GM12864 (cell line): ENCODE measurements around the gene DPYD.
"Not testable (repeated sequence)": the region's sequence is repeated elsewhere in the genome, so short reads cannot be mapped to it uniquely, and the experiment has no call there.

Source experiments
- DNase-seq: peaks from one replicate; pipeline ENCODE4 v3.0.0-alpha.2; 2011; ENCODE audit warnings: low read depth
- H3K4me3 ChIP-seq: 2 replicates; pipeline ENCODE4 v1.5.1; 2011; ENCODE audit warnings: mild to moderate bottlenecking, low read depth, low read length, control low read depth
- TF ChIP-seq, protein P1 (sequence below): IDR thresholded peaks from 2 replicates; pipeline ENCODE4 v1.5.1; 2011; ENCODE audit warnings: low read depth, mild to moderate bottlenecking, moderate library complexity, low read length, control low read depth, inconsistent platforms; ENCODE audit errors: missing control alignments

The DPYD gene

DNA sequence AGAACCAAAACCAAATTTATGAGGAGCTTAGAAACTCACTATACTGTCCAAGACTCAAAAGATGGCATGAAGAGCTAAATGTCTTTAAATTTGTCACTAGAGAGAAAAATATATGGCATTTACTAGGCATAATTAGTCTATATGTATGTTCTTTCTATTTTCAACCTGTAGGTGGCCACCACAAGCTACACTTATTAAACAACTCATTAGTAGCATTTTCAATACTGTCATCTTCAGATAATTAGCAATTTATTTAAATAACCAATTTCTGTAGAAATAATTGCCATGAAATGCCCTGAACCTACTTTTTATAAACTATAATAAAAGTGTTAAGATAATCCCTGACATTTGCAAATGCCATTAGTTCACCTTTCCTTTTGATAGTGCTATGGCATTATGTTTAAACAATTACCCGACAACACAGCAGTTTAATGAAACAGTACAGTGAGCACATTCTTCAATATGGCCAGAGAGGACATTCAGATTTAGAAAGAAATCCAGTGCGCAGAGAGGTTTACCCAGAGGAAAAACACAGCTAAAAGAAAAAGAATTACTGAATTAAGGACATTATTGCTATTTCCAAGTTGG is 676.8 kb downstream of the DPYD start:
- TF ChIP-seq, protein P1, sequence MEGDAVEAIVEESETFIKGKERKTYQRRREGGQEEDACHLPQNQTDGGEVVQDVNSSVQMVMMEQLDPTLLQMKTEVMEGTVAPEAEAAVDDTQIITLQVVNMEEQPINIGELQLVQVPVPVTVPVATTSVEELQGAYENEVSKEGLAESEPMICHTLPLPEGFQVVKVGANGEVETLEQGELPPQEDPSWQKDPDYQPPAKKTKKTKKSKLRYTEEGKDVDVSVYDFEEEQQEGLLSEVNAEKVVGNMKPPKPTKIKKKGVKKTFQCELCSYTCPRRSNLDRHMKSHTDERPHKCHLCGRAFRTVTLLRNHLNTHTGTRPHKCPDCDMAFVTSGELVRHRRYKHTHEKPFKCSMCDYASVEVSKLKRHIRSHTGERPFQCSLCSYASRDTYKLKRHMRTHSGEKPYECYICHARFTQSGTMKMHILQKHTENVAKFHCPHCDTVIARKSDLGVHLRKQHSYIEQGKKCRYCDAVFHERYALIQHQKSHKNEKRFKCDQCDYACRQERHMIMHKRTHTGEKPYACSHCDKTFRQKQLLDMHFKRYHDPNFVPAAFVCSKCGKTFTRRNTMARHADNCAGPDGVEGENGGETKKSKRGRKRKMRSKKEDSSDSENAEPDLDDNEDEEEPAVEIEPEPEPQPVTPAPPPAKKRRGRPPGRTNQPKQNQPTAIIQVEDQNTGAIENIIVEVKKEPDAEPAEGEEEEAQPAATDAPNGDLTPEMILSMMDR: peak; percentile 35
- no peak overlapping the region for H3K4me3 ChIP-seq
- no peak for DNase-seq

DNA sequence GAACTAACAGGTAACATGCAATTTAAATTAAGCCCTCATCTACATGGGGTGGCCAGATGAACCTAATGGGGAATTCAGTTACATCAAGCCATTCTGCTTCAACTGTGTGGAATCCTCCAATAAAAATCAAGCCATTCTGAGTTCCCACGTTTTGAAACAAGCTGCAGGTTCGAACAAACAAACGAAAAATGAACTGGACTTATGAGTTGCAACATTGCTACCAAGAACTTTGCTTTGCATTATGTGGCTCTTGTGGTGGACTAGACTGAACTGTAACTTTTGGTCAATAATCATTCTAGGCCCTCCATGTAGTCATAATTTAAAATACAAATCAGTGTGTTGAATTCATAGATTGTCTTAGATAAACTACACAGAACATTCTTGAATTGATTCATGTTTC is 682.0 kb downstream of the DPYD start:
- DNase-seq: no peak
- TF ChIP-seq, protein P1: no peak
- H3K4me3 ChIP-seq: no peak overlapping the region

DNA sequence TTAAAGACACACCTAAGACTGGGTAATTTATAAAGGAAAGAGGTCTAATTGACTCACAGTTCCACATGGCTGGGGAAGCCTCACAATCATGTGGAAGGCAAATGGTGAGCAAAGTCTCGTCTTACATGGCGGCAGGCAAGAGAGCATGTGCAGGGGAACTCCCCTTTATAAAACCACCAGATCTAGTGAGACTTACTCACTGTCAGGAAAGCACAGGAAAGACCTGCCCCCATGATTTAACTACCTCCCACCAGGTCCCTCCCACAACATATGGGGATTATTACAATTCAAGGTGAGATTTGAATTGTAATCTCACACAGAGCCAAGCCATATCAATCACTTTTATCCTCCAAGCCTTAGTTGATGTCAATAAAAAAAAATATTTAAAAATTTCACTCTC is 689.5 kb downstream of the DPYD start:
- DNase-seq: not testable (repeated sequence)

DNA sequence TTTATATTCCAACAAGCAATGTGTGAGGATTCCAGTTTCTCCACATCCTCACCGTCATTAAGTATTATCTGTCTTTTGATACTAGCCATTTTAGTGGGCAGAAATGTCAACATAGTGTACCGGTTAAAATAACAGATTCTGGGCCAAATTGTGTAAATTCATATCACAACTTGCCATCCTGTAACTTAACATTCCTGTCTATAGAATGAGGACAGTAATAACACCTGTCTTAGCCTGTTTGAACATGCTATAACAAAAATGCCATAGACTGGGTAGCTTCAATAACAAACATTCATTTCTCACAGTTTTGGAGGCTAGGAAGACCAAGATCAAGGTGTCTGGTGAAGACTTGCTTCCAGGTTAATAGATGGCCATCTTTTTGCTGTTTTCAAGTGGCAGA is 708.2 kb downstream of the DPYD start:
- TF ChIP-seq, protein P1: no peak
- DNase-seq: no peak
- no peak overlapping the region for H3K4me3 ChIP-seq

More for the DNA sequence above, 689.5 kb downstream of the DPYD start:
- not testable (repeated sequence) for H3K4me3 ChIP-seq

DNA sequence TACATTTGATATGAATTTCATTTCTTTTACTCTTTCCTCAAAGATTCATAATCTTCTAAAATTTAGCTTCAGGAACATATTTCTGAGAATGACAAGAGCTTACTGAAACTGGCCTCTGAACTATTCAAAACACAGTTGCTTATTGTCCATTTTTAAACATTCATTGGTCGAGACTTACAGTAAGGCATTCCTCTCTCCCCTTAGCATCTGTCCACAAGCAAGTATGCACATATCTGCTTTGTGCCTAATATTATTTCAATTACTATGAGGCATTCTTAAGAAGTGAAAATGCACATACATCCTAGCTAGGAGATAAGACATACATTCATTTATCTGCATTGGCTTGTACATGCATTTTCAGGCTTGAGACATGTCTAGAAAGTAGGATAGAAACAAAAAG is 710.5 kb downstream of the DPYD start:
- no peak for DNase-seq
- TF ChIP-seq, protein P1: no peak
- H3K4me3 ChIP-seq: no peak overlapping the region

DNA sequence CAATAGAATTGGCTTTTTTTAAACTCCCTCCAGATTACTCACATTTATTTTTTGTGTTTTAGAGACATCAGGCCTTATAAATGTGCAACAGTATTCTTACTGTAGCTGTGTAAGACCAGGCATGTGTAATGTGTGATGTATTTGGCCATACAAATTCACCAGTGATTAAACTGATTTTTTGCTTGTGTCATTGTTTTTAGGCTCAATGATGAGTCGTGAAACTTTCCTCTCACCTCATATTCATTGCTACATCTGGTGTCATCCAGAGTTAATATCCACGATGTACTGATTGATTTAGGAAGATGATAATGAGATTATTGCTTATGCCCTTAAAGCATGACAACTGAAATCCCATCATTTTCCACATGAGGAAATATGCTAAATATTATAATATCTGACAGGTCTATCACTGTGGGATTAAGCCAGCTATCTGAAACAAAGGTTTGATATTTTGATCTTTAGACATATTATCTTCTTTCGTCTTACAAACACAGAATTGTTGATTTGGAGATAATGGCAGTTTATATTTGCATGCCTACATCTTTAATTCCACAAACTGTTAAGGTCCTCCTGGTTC is 711.4 kb downstream of the DPYD start:
- no peak for DNase-seq
- TF ChIP-seq, protein P1: no peak
- no peak overlapping the region for H3K4me3 ChIP-seq

DNA sequence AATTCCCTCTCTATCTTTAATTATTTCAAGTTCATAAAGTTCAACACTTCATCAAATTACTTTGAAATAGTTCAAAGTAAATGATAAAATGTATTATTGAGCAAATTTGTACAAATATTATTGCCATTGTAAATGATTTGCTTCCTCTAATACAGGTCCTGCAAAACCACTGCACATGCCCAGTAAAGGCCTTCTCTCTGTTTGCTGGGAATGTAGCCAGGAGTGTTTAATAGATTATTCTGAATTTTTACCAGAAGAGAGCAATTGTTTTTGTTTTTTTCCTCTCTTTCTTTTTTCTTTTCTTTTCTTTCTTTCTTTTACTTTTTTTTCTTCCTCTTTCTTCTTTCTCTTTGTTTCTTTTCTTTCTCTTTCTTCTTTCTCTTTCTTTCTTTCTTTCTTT is 713.0 kb downstream of the DPYD start:
- no peak overlapping the region for H3K4me3 ChIP-seq
- TF ChIP-seq, protein P1: no peak
- DNase-seq: no peak

DNA sequence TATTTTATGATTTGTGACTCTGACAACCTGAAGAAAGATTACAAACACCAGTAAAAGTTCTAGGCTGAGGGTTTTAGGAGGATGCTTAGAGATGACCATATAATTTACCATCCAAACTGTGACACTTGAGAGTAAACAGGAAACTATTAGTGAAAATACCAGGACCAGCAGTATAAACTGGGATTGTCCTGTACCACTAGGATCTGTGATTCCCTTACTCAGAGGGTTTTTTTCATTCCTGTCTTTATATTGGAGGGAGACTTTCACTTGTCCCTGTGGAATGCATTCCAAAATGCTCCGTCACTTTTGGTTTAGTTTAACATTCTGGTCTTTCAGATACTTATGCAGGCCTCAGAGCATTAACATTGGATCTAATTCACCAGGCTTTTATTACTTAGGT is 716.4 kb downstream of the DPYD start:
- H3K4me3 ChIP-seq: no peak overlapping the region
- no peak for DNase-seq
- TF ChIP-seq, protein P1: no peak
